Measurements from ENCODE around the gene NPR2.

The NPR2 gene

DNA sequence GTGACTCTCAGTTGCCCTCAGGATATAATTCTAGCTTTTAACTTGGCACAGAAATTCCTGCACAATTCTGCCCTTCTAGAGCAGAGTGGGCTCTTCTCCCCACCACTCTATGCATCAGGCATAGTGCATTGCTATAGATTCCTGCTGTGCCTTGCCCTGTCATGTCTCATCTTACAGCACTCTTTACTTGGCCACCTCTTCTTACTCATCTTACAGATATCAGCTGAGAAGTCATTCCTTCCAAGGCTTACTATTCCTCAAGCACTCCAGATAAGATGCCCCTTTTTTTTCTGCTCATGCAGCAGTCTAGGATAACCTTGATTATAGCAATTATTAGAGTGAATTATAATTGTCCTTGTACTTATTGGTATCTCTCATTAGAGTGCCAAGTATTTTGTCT, 31.5 kb downstream of the NPR2 start:
- TF ChIP-seq, protein P1, sequence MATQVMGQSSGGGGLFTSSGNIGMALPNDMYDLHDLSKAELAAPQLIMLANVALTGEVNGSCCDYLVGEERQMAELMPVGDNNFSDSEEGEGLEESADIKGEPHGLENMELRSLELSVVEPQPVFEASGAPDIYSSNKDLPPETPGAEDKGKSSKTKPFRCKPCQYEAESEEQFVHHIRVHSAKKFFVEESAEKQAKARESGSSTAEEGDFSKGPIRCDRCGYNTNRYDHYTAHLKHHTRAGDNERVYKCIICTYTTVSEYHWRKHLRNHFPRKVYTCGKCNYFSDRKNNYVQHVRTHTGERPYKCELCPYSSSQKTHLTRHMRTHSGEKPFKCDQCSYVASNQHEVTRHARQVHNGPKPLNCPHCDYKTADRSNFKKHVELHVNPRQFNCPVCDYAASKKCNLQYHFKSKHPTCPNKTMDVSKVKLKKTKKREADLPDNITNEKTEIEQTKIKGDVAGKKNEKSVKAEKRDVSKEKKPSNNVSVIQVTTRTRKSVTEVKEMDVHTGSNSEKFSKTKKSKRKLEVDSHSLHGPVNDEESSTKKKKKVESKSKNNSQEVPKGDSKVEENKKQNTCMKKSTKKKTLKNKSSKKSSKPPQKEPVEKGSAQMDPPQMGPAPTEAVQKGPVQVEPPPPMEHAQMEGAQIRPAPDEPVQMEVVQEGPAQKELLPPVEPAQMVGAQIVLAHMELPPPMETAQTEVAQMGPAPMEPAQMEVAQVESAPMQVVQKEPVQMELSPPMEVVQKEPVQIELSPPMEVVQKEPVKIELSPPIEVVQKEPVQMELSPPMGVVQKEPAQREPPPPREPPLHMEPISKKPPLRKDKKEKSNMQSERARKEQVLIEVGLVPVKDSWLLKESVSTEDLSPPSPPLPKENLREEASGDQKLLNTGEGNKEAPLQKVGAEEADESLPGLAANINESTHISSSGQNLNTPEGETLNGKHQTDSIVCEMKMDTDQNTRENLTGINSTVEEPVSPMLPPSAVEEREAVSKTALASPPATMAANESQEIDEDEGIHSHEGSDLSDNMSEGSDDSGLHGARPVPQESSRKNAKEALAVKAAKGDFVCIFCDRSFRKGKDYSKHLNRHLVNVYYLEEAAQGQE (IDR thresholded peaks at IDR 0.05; ENCODE audit: insufficient read depth in 1 of 2, low read depth in 2 of 2, low read length in 2 of 2): no peak
- TF ChIP-seq FOXP2 (optimal IDR thresholded peaks at IDR 0.05; ENCODE audit: borderline replicate concordance, extremely low read depth, extremely low read length, insufficient read depth) (no peak), POLR2AphosphoS5 (IDR thresholded peaks at IDR 0.05; ENCODE audit: low read depth, low read length) (no peak), TAF1 (IDR thresholded peaks at IDR 0.05; ENCODE audit: borderline replicate concordance, insufficient read depth, low read length) (no peak), SIN3A (IDR thresholded peaks at IDR 0.05; ENCODE audit: borderline replicate concordance, insufficient read depth, low read length) (no peak)

DNA sequence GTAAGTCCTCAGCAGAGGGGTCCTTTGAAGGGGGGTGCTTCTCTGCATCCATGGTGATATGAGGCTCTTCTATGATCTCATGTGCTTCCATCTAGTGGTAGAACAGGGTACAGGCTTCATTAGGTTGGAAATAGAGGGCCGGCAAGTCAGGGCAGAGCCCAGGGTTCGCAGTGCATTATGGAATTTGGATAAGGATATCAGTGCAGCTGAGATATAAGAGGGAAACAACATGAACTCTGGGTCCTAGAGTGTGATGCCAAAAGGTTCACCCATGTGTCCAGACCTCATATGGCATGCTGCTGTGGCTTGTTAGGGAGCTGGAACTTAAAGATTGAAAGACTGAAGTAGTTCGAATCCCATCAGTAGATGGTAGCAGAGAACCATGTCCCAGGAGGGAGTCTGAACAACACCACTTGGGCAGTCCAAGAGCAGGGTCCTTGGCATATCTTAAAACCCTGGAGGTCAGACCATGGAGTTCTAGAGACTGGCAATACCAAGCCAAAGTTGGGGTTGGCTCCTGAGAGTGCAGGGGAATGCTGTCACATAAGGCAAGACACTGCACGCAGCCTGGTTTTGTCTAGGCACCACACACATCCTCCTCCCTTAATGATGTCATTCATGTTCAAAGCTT, 34.8 kb downstream of the NPR2 start:
- TF ChIP-seq, protein P1 (IDR thresholded peaks at IDR 0.05; ENCODE audit: insufficient read depth in 1 of 2, low read depth in 2 of 2, low read length in 2 of 2): no peak
- TF ChIP-seq POLR2AphosphoS5 (IDR thresholded peaks at IDR 0.05; ENCODE audit: low read depth, low read length): no peak
- TF ChIP-seq TAF1 (IDR thresholded peaks at IDR 0.05; ENCODE audit: borderline replicate concordance, insufficient read depth, low read length): no peak
- TF ChIP-seq SIN3A (IDR thresholded peaks at IDR 0.05; ENCODE audit: borderline replicate concordance, insufficient read depth, low read length): no peak
- TF ChIP-seq FOXP2 (optimal IDR thresholded peaks at IDR 0.05; ENCODE audit: borderline replicate concordance, extremely low read depth, extremely low read length, insufficient read depth): no peak

DNA sequence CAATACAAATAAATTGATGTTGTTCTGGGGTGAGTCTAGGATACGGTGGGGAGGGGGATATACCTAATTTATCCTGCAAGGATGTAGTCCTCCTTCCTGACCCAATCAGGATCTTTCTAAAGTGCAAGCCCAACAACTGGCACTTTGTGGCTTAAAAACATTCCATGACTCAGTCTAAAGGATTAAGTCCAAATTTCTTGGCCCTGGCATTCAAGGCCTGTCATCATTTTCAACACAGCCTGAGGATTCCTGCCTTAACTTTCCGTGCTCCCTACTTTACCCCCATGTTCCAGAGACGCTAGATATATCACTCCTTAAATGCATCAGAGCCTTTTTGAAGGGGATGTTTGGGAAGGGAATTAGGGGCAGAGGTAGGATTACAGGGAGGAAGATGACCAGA, 36.1 kb downstream of the NPR2 start:
- TF ChIP-seq, protein P1 (IDR thresholded peaks at IDR 0.05; ENCODE audit: insufficient read depth in 1 of 2, low read depth in 2 of 2, low read length in 2 of 2): no peak
- TF ChIP-seq TAF1 (IDR thresholded peaks at IDR 0.05; ENCODE audit: borderline replicate concordance, insufficient read depth, low read length) (no peak), POLR2AphosphoS5 (IDR thresholded peaks at IDR 0.05; ENCODE audit: low read depth, low read length) (no peak), FOXP2 (optimal IDR thresholded peaks at IDR 0.05; ENCODE audit: borderline replicate concordance, extremely low read depth, extremely low read length, insufficient read depth) (no peak), SIN3A (IDR thresholded peaks at IDR 0.05; ENCODE audit: borderline replicate concordance, insufficient read depth, low read length) (no peak)

DNA sequence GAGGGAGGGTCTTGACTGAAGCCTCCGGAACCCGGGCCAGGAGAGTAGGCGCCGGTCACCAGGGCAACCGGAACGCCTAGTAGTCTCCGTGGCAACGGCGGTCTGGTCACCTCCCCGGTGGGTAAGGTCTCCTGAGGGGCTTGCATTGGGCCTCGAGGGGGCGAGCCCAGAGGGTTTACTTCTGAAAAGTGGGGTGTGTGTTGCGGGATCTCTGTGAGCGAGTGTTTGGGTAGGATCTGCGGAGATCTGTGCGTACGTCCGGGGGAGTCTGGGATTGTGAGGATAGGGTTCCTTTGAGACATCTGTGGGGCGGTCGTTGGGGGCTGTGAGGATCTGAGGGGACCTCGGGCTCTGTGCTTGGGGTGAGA, 37.3 kb downstream of the NPR2 start, which contains the start of gene FAM221B:
FAM221B (minus strand) TSS at position 17 of the 368 bp plus-strand sequence. CDS start 2,571 bp downstream, outside the sequence.
- TF ChIP-seq FOXP2 (optimal IDR thresholded peaks at IDR 0.05; ENCODE audit: borderline replicate concordance, extremely low read depth, extremely low read length, insufficient read depth) (no peak), POLR2AphosphoS5 (IDR thresholded peaks at IDR 0.05; ENCODE audit: low read depth, low read length) (no peak), TAF1 (IDR thresholded peaks at IDR 0.05; ENCODE audit: borderline replicate concordance, insufficient read depth, low read length) (no peak), SIN3A (IDR thresholded peaks at IDR 0.05; ENCODE audit: borderline replicate concordance, insufficient read depth, low read length) (no peak)
- TF ChIP-seq, protein P1 (IDR thresholded peaks at IDR 0.05; ENCODE audit: insufficient read depth in 1 of 2, low read depth in 2 of 2, low read length in 2 of 2): no peak

Data from PFSK-1 (cell line).